DOHH2 (cell line): Measurements from ENCODE around the gene NEURL1.

ENCODE experiments used
- CTCF ChIP-seq: fragments of 200-600 bp; sonication (generic); IDR thresholded peaks from one replicate; pipeline ENCODE4 v1.5.1; 2014; ENCODE audit warnings: antibody characterized with exemption, mild to moderate bottlenecking, low read depth, low read length; ENCODE audit not compliant: poor library complexity, severe bottlenecking
- EZH2phosphoT487 ChIP-seq: fragments of 200-600 bp; sonication (generic); IDR thresholded peaks from 2 replicates; pipeline ENCODE4 v1.6.1; 2017; ENCODE audit warnings: borderline replicate concordance, mild to moderate bottlenecking, antibody characterized with exemption, low read length, moderate library complexity, mixed read lengths

- no peak for TF ChIP-seq CTCF
- no peak for TF ChIP-seq EZH2phosphoT487
Observed at GRCh38 chr10:103535595-103535994, 42.1 kb downstream of the NEURL1 start.
